DMS 273 (cell line): ENCODE measurements around the gene DPM1.
"Not testable (repeated sequence)": the region's sequence is repeated elsewhere in the genome, so short reads cannot be mapped to it uniquely, and the experiment has no call there.

Experiments used
- DNase-seq: peaks from one replicate; lab custom pipeline; 2025; ENCODE audit not compliant: unreplicated experiment; lab: John Stamatoyannopoulos, UW

Gene DPM1

GRCh38 chr20:50980071-50980681 lies 21.8 kb upstream of the DPM1 start:
- DNase-seq = no peak

- DNase-seq = not testable (repeated sequence)
These were observed 20.2 kb upstream of the DPM1 start for GRCh38 chr20:50978533-50978932.

- no peak for DNase-seq
These were observed 19.0 kb upstream of the DPM1 start for GRCh38 chr20:50977066-50978021.

GRCh38 chr20:50975701-50976330 lies 17.5 kb upstream of the DPM1 start:
- no peak for DNase-seq

DNA sequence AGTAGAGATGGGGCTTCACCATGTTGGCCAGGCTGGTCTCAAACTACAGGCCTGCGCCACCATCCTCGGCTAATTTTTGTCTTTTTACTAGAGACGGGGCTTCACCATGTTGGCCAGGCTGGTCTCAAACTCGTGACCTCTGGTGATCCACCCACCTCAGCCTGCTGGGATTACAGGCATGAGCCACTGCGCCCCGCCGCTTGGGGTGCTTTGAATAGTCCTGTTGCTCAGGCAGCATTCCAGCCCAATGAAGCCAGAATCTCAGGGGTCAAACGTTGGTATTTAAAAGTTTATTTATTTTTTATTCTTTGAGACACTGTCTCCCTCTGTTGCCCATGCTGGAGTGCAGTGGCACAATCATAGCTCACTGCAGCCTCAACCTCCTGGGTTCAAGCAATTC lies 11.6 kb upstream of the DPM1 start:
- no peak for DNase-seq

DNA sequence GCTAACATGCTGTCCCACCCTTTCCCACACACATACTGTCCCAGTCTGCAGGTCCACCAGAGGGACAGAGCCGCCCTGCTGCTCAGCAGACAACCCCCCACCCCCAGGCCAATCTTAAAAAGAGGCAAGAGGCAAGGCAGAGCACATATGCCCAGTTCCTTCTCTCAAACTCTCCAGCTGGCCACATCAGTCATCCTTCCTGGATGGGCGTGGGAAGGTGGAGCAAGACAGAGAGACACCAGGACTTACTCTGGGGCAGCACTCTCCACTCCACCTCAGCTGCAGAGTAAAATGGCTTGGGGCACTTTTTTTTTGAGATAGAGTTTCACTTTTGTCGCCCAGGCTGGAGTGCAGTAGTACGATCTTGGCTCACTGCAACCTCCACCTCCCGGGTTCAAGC lies 11.1 kb upstream of the DPM1 start:
- peak; percentile 16 for DNase-seq

- DNase-seq = no peak
These were observed 10.0 kb upstream of the DPM1 start for GRCh38 chr20:50968289-50968688.

DNA sequence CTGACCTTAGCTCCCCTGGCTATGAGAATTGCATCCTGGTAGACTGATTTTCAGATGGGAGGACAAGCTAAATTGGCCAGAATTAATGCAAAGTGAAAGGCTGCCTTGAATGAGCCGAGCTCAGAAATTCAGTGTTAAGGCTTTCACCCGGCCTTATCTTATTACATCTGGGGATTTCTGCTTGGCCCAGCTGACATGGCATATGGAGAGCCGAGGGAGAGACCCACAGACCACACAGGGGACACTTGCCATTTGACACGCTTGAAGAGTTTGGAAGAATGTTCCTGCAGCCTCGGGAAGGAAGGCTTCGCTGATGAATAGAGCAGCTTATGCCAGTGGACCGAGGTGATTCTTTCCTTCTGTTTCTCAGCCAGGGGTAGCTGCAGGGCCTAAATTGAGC lies 9.3 kb upstream of the DPM1 start:
- DNase-seq = peak; percentile 89

DNA sequence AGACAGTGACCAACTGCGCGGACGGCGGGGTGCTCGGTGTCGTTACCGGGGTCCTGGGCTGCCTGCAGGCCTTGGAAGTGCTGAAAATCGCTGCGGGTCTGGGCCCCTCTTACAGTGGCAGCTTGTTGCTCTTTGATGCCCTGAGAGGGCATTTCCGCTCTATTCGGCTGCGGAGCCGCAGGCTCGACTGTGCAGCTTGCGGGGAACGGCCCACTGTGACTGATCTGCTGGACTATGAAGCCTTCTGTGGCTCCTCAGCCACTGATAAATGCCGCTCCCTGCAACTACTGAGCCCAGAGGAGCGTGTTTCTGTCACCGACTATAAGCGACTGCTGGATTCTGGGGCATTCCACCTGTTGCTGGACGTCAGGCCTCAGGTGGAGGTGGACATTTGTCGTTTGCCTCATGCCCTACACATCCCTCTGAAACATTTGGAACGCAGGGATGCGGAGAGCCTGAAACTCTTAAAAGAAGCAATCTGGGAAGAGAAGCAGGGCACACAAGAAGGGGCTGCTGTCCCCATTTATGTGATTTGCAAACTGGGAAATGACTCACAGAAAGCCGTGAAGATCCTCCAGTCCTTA lies 1.3 kb upstream of the DPM1 start:
- no peak for DNase-seq

DNA sequence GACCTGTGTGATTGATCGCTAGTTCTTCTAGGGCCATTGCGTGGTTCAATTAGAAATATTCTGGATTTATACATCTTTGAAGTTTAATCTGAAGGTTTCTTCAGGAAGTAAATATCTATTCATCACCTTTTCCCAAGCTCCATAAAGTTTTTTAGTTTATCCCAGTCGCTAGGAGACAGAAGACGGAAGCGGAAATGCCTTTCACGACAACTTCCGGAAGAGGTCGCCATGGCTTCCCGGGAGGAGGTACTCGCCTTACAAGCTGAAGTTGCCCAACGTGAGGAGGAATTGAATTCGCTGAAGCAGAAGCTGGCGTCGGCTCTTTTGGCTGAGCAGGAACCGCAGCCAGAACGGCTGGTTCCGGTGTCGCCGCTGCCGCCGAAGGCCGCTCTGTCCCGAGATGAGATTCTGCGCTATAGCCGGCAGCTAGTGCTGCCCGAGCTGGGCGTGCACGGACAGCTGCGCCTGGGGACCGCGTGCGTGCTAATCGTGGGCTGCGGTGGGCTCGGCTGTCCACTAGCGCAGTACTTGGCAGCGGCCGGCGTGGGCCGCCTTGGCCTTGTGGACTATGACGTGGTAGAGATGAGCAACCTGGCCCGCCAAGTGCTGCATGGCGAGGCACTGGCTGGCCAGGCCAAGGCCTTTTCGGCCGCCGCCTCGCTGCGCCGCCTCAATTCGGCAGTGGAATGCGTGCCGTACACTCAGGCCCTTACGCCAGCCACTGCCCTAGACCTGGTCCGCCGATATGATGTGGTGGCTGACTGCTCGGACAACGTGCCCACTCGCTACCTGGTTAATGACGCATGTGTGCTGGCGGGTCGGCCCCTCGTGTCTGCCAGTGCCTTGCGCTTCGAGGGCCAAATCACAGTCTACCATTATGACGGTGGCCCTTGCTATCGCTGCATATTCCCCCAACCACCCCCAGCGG lies 547 bp upstream of the DPM1 start, which contains the start of gene MOCS3:
TSS of gene MOCS3 (plus strand) at position 204 of the 928 bp plus-strand sequence. CDS start at position 229, 25 bp downstream.
- DNase-seq = peak; percentile 97

GRCh38 chr20:50957276-50957675 lies 1.1 kb downstream of the DPM1 start:
- DNase-seq = peak; percentile 51

DNA sequence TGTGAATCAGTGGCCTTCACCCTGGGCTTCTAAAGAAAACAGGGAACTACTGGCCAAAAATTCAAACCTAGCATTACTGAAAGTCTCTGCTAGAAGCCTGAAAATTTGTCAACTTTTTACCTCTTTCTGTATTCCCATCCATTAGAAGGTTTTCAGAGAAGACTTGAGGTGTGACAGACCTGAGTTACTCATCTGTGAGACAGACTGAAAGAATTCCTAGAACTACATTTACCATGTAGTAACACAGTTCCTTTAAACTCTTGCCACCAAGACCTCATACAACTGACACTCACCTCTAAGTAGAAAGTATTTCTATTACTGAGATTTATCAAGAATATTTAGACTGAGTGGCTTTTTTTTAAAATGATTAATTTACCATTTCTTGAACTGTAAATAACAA lies 4.5 kb downstream of the DPM1 start:
- no peak for DNase-seq

- no peak for DNase-seq
These were observed 5.1 kb downstream of the DPM1 start for GRCh38 chr20:50953196-50953595.

- no peak for DNase-seq
These were observed 10.1 kb downstream of the DPM1 start for GRCh38 chr20:50948132-50948785.

- no peak for DNase-seq
These were observed 15.3 kb downstream of the DPM1 start for GRCh38 chr20:50943069-50943468.

GRCh38 chr20:50933589-50933988 lies 24.7 kb downstream of the DPM1 start:
- no peak for DNase-seq

GRCh38 chr20:50932691-50933280 lies 25.5 kb downstream of the DPM1 start:
- DNase-seq = no peak

DNA sequence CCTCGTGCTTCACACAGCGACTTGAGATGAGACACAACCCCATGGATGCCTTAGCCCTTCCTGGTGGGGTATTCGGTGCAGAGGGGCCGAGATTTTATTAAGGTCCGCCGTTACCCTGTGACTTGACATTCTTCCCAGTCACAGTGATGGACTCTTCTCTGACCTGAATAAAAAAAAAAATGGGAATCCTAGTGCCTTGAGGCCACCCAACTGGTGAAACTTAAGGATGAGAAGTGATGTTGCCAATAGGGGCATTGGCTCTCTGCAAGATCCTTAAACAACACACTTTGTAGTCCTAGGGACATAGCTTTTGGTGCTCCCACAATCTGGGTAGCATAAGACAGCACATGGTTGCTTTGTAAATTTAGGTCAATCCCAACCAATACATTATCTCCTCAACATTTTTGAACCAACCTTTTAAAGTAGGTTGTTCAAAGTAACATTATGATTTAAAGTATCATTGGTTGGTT lies 26.3 kb downstream of the DPM1 start:
- DNase-seq = peak; percentile 45

GRCh38 chr20:50931306-50932015 lies 26.9 kb downstream of the DPM1 start, which contains the start of gene ADNP:
TSS of gene ADNP (minus strand) at chr20:50931437. CDS start at chr20:50903996, 27,441 bp downstream.
- peak; percentile 97 for DNase-seq
